HG03060 (cell line): ENCODE results near the gene NUP210.

Source experiments
- ATAC-seq: cut with Tn5 transposase; IDR thresholded peaks from one replicate; pipeline ENCODE4 v1.9.1; 2021; ENCODE audit warnings: low read depth, moderate number of reproducible peaks; ENCODE audit not compliant: unreplicated experiment

The NUP210 gene

DNA sequence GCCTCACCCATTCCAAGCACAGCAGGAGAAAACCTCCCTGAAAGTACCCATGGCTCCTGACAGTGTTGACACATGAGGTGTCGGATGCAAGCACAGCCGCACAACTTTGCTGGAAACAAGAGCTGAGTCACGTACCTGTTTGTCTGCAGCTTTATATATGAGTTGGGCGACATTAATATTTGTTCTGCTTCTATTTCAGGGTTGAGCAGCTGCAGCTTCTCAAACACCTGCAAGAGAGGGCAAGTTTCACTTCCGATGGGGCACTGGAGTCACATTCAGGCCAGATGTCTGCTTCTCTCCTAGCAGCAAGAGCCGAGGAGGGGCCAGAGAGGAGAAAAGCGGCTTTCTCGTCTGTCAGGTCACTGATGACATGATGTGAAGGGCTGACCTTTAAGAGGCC lies 88.0 kb downstream of the NUP210 start:
- peak; percentile 96 for ATAC-seq

DNA sequence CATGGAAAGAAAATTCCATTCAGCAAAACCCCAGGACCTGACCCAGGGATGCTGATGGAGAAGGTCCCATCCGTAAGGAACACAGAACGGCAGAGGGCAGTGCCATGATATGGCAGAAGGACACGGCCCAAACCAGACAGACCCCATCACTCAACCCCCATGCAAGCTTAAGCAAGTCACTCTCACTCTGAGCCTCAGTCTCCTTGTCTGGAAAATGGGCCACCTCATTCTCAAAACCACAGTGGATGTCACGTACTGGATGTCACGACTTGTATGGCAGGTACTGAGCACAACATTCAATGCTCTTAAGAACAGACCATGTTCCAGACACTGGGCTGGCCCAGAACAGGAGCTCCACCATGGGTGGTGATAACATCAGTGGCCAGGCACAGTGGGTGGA lies 90.4 kb downstream of the NUP210 start:
- ATAC-seq = no peak

DNA sequence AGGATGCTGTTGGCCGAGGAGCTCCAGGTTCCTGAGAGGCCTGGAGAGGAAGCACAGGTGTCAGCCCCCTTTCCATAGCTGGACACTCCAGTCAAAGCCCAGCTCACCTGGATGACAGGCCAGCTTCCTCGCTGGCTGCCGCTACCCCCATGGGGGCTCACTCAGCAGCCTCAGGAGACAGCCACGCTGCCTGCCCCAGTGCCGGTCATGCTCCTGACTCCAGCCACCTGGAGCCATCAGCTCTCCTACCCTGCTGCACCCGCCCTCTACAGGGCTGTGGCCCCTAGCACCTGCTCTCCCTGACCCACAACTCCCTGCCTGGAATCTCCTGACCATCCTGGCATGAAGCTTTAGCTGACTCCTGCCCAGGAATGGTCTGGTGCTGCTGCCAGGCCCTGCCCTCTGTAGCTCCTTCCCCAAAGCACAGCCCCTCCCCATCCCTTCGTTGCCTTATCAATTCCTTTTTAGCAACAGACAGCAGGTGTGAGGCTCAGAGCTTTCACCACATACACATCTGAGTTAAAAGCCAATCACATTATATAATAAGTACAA lies 94.2 kb downstream of the NUP210 start:
- ATAC-seq = no peak

DNA sequence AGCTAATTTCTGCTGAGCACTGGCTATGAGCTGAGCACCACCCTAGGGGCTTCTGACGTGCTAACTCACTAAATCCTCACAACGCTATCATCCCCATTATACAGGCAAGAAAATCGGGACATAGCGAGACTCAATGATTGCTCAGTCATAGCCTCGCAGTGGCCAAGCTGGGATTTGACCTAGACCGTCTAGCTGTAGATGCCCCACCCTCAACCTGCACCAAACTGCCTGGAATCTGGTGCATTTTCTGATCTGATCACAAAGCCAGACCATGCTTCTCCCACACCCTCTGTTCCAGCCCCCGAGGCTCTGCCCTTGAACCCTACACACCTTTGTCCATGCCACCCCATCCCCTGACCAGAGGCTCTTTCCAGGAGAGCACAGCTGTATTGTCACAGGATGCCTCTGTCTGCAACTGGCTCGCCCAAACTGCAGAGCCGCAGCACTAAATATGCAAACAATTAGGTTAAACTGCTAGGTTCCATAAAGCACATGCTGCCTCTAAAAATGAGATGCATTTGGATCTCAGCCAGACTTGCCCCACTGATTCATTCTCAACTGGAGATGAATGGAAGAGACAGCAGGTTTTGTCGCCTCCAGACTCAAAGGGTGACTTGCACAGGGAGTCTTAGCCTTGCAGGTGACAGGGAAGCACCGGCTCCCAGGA lies 95.2 kb downstream of the NUP210 start:
- no peak for ATAC-seq

- ATAC-seq = no peak
Measured at GRCh38 chr3:13323822-13324221, 96.3 kb downstream of the NUP210 start.

GRCh38 chr3:13322324-13322723 lies 97.8 kb downstream of the NUP210 start:
- ATAC-seq = no peak

GRCh38 chr3:13319564-13320220 lies 100.4 kb downstream of the NUP210 start:
- ATAC-seq = no peak

DNA sequence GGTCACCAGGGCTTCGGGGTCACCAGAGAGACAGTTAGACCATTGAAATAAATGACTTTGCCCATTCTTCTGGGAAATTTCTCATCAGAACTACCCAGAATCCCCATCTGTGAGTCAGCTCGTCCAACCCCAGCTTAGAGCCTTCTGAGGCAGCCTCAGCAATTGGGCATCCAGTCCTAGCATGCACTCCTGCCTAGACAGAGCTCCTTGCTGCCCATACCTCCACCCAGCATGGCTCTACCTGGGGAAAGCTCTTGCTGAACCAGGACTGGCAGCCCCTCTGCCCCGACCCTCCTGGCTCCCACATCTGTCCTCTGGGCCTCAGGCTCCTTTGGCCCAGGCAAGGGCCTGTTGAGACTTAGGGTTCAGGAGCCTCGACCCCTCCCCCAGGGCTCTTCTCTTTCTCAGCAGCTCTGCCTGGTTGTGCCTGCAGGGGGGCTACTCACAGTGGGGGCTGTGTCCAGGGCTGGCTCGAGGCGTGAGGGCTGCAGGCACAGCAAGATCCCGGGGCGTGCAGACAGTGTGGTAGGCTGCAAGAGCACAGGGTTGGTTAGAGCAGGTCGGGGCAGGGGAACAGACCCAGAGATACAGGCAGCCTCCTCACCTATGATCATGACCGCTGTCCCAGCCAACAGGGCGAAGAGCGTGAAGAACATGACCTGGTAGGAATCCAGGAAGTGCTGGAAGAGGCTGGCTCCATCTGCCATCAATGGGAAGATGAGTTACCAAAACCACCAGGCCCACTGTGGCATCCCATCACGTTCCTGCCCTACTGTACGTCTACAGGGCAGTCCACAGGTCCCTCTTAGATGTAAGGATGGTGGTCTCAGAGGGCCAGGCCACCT lies 101.3 kb downstream of the NUP210 start:
- ATAC-seq = no peak

- no peak for ATAC-seq
Measured at GRCh38 chr3:13317596-13318320, 102.4 kb downstream of the NUP210 start.

DNA sequence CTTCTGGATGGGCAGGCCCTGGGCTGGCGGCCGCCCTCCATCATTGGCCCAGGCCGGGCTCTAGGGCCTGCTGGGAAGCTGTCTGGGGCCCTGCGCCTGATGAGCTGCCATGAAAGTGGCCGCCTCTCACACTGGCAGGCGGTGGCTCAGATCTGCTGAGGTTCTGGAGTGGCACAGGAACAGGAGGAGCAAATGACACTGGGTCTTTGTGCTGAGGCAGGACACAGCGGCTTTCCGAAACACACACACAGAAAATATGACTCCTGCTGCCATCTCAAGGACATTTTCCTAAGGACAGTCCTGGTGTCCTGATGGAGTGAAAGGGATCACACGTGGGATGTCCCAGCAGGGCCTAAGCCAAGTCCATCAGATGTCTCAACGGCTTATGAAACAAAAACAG lies 103.5 kb downstream of the NUP210 start:
- ATAC-seq = no peak

- ATAC-seq = no peak
Measured at GRCh38 chr3:13314877-13315276, 105.2 kb downstream of the NUP210 start.

DNA sequence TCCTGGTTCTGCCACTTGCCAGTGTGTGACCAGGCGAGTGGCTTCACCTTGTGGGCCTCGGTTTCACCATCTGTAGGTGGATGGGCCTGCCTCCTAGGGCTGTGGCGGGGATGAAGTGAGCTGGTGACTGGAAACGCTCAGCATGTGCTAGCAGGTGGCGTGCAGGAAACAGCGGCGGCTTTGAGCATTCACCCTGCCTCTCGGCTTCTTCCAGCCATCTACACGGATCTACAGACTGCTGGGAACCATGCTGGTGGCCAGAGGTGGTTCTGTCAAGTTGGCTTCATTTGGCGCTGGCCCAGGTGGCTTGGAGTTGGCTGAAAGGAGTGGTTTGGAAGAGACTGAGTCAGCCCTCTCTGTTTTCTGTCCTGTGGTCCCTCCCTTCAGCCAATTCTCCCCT lies 106.3 kb downstream of the NUP210 start:
- no peak for ATAC-seq

- ATAC-seq = no peak
Measured at GRCh38 chr3:13309004-13309403, 111.1 kb downstream of the NUP210 start.

GRCh38 chr3:13308380-13308801 lies 111.7 kb downstream of the NUP210 start:
- no peak for ATAC-seq

- ATAC-seq = no peak
Measured at GRCh38 chr3:13307041-13307440, 113.1 kb downstream of the NUP210 start.

- no peak for ATAC-seq
Measured at GRCh38 chr3:13305623-13306022, 114.5 kb downstream of the NUP210 start.

DNA sequence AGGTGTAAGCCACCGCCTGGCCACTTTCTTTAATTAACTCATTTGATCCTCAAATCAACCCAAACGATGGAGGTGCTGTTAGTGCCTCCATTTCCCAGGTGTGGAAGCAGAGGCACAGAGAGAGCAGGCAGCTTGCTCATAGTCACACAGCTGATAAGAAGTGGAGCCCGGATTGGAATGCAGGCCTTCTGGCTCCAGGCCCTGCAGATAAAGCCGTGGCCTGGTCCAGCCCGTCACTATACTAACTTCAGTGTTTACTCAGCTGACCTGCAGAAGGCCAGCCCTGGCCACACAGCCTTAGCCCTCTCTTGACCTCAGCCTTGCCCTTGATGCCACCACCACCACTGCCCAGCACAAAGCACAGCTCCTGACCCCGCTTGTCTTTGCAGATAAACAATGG lies 116.7 kb downstream of the NUP210 start:
- ATAC-seq = no peak

GRCh38 chr3:13301286-13301987 lies 118.7 kb downstream of the NUP210 start:
- no peak for ATAC-seq

DNA sequence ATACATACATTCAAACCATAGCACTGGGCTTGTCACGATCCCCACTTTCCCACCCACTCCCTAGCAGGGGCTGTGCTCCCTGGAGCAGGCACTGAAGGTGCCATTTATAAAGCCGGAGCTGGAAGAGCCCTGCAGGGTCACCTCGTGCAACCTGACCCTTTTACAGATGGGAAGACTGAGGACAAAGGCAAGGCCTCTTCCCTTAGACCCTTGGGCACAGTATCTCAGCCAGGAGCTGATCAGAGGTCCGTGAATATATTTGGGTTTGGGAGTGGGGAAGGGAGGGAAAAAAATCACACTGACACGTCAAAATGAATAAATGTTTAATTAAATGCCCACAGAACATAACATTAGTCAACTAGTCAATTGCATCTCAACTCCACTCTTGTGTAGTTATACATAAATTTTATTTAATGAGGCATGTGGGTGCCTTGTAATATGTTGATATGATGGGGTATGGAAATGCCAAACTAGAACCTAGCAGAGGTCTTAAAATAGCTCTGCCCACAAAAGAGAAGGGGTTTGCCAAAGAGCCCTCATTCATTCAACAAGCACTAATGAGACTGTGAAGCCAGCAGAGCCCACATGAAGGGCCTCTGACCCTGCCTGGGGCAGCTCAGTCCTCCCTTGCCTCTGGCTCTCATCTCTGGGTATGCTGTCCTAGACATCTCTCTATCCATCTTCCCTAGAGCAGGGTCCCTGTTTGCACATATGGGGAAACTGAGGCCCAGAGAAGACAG lies 119.4 kb downstream of the NUP210 start:
- ATAC-seq = no peak
